ENCODE results near the gene SERPINA12.

The SERPINA12 gene

GRCh38 chr14:94462763-94463572 lies 46.3 kb downstream of the SERPINA12 start:
- DNase-seq: no peak

- DNase-seq: no peak
Observed at GRCh38 chr14:94462219-94462551, 47.1 kb downstream of the SERPINA12 start.

DNA sequence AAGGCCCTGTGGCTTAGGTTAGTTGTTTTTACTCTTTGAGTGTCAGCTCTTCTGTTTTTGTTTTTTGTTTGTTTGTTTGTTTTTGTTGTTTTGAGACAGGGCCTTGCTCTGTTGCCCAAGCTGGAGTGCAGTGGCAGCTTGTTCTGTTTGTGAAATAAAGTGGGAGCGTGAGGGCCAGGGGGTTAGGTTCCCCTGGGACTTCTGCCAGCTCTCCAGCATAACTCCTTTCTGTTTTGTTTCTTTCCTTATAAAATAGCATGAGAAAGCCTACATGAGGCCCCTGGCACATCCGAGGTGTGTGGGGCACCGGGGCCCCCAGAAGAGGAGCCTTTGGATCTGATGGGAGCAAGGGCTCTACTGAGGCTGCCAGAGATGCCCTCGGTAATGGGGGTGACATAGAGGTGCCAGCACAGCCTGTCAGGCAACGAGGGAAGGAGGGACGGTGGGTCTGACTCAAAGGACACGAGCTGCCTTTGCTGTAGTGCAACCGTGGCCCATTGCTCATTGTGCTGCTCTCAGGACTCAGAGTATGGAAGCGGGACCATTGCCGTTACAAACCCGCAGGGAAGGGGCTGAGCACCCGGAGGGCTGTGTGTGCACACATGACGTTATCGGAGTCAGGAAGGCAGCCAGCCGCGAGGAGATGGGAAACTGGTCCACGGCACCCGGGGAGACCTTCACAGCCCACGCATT lies 47.6 kb downstream of the SERPINA12 start:
- no peak for DNase-seq

DNA sequence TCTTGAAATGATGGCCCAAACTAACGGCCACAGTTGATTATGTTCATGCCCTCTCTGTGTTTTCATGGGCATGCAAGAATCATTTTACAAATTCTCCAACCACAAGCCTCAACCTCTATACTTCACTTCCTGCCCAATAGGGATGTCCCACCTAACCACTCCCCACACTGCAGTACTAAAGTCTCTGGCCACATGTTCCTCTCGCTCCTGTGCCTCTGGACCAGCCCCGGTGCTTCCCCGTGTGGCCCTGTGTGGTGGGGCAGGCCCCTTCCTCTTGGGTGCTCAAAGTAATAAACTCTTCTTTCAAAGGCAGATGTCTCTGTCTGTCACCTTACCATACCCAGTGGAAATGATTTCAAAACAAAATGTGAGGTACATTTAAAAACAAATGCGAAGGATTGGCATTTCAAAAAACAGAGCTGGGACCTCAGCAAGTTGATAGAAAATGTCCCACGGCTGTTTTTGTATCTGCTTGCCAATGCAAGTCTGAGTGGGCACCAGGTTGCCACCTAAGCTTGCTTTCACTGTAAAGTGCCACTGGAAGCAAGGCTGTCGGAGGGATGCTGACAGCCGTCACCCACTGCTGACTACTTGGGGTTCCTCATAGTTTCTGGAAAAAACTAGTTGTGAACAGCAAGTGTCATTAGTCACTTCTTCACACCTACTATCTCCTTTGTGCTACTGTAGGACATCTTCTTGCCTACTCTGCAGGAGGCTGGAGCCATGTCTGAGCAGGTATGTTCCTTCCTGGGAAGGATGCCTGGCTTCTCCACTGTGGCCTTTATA lies 48.4 kb downstream of the SERPINA12 start:
- no peak for DNase-seq

DNA sequence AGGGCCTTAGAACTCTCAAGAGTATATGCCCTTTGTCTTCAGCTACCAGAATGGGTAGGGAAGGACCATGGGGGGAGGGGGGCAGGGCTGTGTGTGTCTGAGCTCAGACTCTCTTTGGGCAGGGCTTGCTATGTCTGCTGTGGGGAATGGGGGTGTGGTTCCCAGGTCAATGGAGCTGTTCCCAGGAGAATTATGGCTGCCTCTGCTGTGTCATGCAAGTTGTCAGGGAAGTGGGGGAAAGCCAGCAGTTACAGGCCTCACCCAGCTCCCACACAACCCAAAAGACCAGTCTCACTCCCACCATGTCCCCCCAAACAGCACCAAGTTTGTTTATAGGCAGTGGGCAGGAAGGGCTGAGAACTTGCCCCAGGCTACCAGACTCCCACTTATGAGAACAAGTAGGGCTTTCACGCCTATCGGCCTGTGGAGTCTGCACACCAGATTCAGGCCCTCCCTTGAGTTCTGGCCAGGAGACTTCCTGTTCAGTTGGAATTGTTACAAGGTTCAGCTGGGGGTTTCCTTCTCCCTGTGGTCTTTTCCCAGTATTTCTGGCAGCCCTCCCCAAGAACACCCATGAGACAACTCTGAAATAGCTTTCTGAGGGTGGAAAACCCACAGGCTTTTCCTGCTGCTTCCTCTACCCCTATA lies 50.6 kb downstream of the SERPINA12 start:
- no peak for DNase-seq

DNA sequence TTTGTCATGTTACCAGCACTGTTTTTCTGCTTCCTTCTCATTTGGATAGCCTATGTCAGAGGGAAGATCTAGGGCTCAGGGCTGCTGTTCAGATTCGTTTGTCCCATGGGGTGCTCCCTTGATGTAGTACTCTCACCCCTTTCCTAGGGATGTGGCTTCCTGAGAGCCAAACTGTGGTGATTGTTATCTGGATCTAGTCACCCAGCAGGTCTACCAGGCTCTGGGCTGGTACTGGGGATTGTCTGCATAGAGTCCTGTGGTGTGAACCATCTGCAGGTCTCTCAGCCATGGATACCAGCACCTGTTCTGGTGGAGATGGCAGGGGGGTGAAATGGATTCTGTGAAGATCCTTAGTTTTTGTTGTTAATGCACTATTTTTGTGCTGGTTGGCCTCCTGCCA lies 51.2 kb downstream of the SERPINA12 start:
- DNase-seq: no peak

- no peak for DNase-seq
Observed at GRCh38 chr14:94455928-94456327, 53.3 kb downstream of the SERPINA12 start.

- no peak for DNase-seq
Observed at GRCh38 chr14:94451826-94452225, 57.4 kb downstream of the SERPINA12 start.

DNA sequence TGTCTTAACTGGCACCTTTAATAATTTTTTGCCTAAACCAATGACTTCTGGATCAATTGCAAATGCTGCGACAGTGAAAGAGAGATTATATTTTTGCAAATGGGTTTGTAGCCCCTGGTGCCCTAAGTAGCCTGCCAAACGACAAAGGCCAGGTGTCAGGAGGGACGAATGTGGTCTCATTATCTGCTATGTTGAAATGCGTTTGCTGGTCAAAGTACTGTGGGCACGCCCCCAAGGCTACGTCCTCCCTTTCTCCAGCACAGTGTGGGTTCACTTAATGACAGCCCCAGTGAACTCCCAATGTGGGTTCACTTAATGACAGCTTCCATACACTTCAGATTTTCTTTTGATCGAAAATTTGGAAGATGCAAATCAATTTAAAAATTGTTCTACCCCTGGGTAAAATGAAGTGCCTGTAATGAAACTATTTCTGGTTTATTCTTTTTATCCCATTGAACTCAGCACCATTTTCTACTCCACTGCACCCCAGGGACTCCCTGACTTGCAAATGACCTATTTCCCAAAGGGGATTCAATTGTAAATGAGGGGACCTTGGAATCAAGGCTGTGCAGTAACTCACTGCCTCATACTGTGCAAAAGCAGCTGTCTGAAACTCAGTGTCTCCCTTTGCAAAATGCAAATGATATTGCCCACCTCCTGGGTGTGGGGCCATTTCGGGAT lies 58.0 kb downstream of the SERPINA12 start:
- no peak for DNase-seq

- no peak for DNase-seq
Observed at GRCh38 chr14:94450722-94451090, 58.6 kb downstream of the SERPINA12 start.

DNA sequence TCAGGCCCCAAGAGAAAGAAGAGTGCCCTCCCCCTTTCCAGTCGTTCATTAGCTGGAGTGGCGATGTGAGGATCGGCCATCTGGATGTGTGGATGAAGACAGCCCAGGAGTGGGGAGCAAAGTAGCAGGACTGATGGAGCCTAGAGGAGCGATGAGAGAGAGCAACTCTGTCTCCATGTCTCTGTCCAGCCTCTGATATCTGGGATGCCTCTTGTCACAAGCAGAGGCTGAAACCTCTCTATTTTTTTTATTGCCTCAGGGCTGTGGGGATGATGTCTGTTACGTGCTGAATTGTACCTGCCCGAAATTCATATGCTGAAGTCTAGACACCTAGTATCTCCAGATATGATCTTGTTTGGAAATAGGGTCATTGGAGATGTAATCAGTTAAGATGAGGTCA lies 59.3 kb downstream of the SERPINA12 start:
- DNase-seq: no peak

DNA sequence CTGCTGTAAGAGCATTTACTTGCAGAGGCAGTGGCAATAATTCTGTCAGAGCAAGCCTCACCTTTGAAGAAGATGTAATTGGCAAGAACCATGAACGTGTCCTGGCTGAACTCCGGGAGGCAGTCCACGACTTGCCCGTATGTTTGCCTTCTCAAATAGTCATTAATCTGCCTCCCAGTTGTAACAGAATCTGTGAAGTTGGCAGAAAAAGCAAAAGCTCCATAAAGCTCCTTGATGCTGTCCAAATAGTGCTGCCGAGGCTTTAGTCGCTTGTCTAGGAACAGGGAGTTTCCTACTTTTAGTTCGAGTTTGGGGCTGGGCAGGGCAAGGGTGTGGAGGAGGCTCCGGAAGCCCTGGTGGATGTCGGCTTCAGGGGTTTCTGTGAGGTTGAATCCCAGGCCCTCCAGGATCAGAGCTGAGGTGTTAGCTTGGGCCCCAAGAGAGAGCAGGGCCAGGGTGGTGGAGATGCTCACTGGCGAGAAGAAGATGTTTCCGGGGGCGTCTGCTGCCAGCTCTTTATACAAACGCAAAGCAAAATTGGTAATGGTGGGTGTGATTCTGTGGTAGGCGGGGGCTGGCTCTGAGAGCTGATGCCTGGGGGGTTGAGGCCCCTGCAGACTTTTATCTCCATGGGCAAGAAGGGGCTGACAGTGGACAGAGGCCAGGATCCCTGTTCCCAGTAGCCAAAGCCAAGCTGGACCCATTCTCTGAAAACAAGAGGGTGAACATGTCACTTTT lies 61.0 kb downstream of the SERPINA12 start:
- DNase-seq: no peak

- DNase-seq: no peak
Observed at GRCh38 chr14:94447206-94447605, 62.1 kb downstream of the SERPINA12 start.

DNA sequence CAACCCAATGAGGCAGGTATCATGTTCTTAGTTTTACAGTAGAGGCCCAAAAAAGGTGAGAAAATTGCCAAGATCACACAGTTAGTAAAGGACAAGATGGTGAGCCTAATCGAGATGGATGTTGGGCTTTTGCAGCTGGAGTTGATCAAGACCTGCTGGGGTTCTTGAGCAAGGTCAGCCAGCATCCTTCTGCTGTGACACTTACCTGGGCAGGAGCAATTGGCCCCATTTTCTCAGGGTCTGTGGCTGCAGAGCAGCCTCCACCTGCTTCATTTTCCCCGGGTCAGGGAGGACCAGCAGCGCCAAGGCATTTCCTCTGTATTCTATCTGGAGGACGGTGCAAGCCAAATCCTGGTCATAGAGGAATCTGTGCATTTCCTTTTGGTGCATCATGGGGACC lies 63.1 kb downstream of the SERPINA12 start:
- no peak for DNase-seq

DNA sequence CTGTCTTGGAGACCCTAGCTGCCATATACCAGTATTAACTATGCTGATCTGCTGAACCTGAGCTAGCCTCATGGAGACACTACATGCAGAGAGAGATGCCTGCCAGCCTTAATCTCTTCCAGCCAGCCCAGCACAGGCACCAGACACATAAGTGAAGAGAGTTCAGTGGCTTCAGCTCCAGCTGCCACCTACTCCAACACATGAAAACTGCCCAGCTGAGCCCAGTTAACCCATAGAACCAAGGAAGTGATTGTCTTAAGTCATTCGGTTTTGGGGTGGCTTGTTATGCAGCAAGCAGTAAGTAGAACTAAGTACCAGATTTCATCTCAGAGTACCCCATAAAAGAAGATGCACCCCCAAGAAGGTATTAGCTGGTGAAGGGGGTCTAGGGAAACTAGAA lies 64.3 kb downstream of the SERPINA12 start:
- no peak for DNase-seq

DNA sequence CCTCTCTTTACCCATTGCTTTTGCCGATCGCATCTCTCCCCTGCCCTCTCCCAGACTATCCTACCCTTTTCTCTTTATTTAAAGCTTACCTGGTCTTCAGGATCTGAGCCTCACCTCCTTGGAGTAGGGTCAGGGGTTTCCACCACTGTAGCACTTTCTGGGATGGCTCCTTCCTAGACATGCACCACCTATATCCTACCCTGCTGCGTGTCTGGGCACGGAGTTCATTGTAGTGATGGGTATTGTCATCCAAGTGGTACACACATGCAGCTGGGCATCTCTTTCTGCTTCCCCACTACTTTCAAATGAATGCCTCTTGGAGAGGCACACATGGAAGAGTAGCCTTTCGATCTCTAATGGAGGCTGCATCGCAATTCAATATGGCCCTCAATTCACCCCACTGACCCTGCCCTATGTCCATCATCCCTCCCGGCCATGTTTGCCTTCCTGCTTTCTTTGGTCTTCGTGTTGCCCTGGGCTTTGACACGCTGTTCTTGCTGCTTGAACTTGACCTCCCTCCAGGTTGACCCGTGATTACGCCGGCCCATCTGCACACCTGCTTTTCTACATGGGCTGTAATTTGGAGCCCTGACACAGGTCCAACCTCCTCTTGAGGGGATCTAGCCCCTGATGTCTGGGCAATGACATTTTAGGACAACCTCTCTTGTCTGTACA lies 67.6 kb downstream of the SERPINA12 start:
- no peak for DNase-seq

DNA sequence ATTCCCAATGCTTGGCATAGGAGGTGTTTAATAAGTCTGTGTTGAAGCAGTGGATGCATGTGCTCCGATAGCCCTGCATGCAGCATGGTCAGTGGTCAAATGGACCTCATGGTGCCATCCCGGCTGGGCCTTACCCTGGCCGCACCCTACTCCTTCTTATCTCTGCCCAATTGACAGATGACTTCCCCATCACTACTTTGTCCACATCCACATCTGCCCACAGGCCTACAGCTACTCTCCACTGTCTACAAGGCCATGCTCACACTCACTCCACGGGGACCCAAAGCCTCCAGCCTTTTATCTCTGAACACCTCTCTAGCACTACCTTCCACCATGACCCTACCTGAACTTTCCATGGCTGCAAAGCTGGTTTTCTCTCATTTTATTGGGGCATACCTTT lies 68.1 kb downstream of the SERPINA12 start:
- DNase-seq: no peak

- no peak for DNase-seq
Observed at GRCh38 chr14:94439453-94440057, 69.7 kb downstream of the SERPINA12 start.
